HG03108 (cell line): Measurements from ENCODE around the gene SPP1.
"Not testable (repeated sequence)": the region's sequence is repeated elsewhere in the genome, so short reads cannot be mapped to it uniquely, and the experiment has no call there.

Source experiments
- ATAC-seq: cut with Tn5 transposase; IDR thresholded peaks from one replicate; pipeline ENCODE4 v1.9.1; 2021; ENCODE audit warnings: moderate library complexity; ENCODE audit not compliant: unreplicated experiment

SPP1 gene

GRCh38 chr4:87985097-87985886 lies 9.8 kb downstream of the SPP1 start:
- ATAC-seq = no peak

GRCh38 chr4:87985887-87986200 lies 10.3 kb downstream of the SPP1 start:
- ATAC-seq = no peak

GRCh38 chr4:87986508-87986907 lies 11.0 kb downstream of the SPP1 start:
- no peak for ATAC-seq

- no peak for ATAC-seq
Measured at GRCh38 chr4:87989765-87990164, 14.3 kb downstream of the SPP1 start.

GRCh38 chr4:87995435-87995834 lies 19.9 kb downstream of the SPP1 start:
- no peak for ATAC-seq

- ATAC-seq = not testable (repeated sequence)
Measured at GRCh38 chr4:87999191-87999691, 23.7 kb downstream of the SPP1 start.

- no peak for ATAC-seq
Measured at GRCh38 chr4:88001871-88002270, 26.4 kb downstream of the SPP1 start.

- ATAC-seq = no peak
Measured at GRCh38 chr4:88002786-88003185, 27.3 kb downstream of the SPP1 start.

DNA sequence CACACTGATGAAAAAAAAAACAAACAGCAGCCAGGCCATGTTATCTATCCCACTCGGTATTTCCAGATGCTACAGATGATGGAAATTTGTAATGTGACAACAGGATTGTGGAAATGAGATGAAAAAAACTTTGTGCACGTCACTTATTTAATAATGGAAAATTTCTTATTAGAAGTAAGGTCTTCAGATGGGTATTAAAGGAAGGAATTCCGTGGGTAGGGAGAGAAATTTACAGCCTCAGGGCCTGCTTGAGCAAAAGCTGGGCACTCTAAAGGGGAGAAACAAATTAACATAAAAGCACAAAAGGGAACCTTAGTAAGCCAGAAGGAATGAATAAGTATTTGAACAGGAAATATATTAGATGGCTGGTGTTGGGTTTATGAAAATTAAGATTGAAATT lies 27.7 kb downstream of the SPP1 start:
- ATAC-seq = no peak

- ATAC-seq = no peak
Measured at GRCh38 chr4:88005076-88005475, 29.6 kb downstream of the SPP1 start.

DNA sequence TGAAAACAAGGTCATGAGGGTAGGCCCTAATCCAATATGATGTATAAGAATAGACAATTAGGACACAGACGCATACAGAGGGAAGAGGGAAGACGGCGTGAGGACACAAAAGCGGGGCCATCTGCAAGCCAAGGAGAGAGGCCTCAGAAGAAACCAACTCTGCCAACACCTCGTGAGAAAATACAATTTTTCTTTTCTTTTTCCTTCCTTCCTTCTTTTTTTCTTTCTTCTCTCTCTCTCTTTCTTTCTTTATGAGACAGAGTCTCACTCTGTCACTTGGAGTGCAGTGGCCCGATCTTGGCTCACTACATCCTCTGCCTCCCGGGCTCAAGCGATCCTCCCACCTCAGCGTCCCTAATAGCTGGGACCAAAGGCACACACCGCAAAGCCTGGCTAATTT lies 30.4 kb downstream of the SPP1 start:
- ATAC-seq = no peak

- ATAC-seq = no peak
Measured at GRCh38 chr4:88006956-88007303, 31.4 kb downstream of the SPP1 start.

- ATAC-seq = peak; percentile 85
Measured at GRCh38 chr4:88007304-88008121, 32.0 kb downstream of the SPP1 start, which contains the start of gene PKD2. PKD2 (plus strand) TSS chr4:88007635; CDS start chr4:88007734, 99 bp downstream.

DNA sequence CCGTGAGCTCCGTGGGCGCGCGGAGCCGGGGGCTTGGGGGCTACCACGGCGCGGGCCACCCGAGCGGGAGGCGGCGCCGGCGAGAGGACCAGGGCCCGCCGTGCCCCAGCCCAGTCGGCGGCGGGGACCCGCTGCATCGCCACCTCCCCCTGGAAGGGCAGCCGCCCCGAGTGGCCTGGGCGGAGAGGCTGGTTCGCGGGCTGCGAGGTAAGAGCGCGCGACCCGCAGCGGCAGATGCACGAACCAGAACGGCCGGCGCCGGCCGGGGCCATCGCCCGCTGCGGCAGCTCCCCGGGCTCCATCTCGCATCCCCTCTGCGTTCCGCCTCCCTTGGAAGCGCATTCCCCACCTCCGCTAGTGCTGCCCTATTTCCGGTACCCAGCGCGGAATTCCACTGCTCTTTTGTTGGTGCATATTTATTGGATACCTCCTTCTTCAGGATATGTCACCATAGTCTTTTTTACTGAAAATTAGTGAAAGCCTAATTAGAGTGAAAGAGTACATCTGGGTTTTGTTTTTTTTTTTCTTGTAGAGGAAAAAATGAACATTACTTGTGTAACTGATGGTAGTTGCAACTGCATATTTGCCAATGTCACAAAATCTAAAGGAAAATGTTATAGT lies 32.7 kb downstream of the SPP1 start:
- peak; percentile 16 for ATAC-seq

DNA sequence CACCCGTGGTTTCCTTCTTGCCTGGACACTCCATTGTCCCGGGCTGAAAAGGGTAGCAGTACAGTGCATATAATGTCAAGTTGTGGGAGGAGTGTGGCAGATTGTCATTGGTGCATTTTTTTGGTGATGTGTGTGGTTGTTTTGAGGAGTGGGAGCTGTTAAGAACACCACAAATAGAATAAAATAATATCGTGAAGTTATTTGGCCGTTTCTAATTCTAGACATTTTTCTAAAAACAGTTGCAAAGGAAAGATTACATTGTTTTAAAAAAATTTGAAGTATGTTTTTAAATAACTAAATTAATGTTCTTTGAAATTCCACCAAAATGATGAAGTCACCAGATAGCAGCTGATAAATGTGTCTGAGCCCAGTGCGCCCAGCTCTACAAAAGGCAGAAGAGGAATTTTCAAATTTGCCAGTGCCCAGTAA lies 33.2 kb downstream of the SPP1 start:
- ATAC-seq = no peak

- ATAC-seq = no peak
Measured at GRCh38 chr4:88009871-88010270, 34.4 kb downstream of the SPP1 start.

DNA sequence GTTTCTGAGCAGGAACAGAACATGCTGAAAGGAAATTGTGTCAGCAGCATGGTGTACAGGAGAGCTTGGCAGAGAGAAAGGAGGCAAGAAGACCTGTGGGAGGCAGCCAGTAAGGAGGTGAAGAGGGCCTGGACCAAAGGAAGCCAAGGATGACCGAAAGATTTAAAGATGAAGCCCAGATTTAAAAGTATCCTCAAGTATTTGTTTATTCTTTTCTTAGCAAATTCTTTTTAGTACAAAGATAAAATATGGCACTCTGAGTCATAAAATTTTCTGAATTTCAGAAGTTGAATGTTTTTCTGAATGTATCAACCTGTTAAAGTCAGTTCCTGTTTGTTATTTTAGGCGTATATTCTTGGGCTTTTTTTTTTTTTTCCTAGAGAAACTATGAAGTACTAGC lies 35.5 kb downstream of the SPP1 start:
- ATAC-seq = no peak

- peak; percentile 52 for ATAC-seq
Measured at GRCh38 chr4:88012647-88013046, 37.1 kb downstream of the SPP1 start.

- ATAC-seq = no peak
Measured at GRCh38 chr4:88014386-88014905, 38.9 kb downstream of the SPP1 start.

DNA sequence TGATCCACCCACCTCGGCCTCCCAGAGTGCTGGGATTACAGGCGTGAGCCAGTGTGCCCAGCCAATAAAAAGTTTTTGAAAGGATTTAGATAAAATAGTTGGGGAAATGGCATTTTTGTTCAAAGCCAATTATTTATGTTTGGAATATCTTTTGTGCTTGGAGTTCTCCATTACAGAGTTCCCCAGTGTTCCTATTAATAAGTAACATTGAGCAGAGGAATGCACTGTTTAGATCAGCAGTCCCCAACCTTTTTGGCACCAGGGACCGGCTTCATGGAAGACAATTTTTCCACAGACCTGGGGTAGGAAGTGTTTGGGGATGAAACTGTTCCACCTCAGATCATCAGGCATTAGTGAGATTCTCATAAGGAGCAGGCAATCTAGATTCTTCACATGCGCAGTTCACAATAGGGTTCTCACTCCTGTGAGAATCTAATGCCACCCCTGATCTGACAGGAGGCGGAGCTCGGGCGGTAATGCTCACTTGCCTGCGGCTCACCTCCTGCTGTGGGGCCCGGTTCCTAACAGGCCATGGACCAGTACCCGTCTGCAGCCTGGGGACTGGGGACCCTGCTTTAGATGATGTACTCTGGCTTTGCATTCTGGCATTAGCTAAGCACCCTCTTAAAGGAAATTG lies 40.3 kb downstream of the SPP1 start:
- no peak for ATAC-seq
